Measurements from ENCODE around the gene NRXN2.
"Not testable (repeated sequence)": the region's sequence is repeated elsewhere in the genome, so short reads cannot be mapped to it uniquely, and the experiment has no call there.

Gene NRXN2

DNA sequence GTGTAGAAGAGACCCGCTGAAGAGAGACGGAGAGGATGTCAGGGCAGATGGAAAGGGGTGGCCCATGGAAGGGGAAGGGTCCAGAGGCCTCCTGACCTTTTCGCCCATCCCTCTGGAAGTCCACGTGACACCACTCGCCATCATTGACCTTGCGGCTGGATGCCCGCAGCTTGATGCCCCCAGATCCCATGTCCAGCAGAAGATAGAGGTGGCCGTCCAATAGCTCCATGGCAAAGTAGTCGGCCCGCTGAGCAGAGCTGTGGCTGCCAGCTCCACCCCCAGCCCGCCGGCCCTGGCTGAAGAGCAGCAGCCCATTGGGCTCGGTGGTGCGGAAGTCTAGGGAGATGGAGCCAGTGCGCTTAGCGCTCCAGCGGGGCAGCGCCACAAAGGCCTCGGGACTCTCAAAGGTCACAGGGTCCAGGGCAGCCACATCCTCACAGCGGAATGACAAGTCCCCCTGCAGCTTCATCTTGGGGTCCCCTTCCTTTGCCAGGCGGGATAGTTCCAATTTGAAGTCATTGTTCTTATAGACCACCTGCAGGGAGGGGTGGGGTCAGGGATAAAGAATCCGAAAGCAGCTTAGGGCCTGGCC is 55.7 kb downstream of the NRXN2 start:
- DNase-seq, result no peak

DNA sequence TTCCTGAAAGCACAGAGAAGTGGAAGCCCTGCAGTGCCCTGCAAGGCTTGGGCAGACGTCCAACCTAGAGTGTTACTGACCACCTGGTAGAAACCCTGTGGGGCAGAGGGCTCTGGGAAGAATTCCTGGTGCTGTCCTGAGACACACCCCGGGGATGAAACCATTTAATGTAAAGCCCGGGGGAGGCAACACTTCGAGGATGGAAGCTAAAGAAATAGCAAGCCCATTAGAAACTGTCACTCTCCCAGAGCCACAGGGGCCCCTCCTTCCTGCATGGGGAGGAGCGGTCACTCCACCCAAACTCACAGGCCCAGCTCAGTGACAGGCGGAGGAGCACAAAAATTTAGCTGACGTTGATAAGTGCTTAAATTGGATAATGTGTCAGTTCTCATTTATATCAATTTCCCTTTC is 57.6 kb downstream of the NRXN2 start:
- no peak for DNase-seq

DNA sequence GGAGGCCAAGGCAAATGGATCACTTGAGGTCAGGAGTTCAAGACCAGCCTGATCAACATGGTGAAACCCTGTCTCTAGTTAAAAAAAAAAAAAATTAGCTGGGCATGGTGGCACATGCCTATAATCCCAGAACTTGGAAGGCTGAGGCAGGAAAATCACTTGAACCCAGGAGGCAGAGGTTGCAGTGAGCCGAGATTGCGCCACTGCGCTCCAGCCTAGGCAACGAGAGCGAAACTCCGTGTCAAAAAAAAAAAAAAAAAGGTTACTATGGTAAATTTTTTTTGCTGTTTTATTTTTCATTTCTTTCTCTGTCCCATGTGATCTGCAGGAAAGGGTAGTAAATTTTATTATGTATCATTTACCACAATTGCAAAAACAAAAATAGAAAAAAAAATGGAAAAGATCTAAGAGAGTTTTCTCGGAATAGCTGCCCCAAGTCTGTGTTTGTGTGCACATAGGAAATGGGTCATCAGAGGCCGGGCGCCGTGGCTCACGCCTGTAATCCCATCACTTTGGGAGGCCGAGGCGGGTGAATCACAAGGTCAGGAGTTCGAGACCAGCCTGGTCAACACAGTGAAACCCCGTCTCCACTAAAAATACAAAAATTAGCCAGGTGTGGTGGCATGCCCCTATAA is 58.6 kb downstream of the NRXN2 start:
- DNase-seq, result not testable (repeated sequence)

DNA sequence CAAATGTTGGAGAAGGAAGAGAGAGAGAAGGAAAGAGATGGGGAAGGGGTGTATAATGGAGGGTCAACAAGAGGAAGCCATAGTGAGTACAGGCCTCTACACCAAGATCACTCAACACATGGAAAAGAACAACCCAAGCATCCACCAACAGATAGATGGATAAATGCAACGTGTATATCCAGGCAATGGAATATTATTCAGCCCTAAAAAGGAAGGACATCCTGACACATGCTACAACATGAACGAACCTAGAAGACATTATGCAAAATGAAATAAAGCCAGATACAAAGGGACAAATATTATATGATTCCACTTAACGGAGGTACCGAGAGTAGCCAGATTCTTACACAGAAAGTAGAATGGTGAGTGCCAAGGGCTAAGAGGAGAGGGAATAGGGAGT is 59.3 kb downstream of the NRXN2 start:
- no peak for DNase-seq

DNA sequence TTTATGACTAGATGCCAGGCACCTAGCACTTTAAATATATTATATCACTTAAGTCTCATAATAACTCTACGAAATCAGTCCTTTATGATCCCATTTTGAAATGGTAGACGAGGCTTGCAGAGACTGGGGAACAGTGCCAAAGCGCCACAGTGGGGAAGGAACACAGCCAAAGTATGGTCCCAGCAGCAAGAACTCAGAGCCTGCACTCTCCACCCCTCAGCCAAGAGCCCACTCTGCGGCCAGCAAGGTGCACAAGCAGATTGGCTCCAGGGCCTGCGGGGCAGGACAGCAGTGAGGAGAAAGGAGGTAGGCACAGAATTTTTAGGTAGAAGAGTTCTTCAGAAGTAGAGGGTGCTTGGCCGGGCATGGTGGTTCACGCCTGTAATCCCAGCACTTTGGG is 61.4 kb downstream of the NRXN2 start:
- no peak for DNase-seq

DNA sequence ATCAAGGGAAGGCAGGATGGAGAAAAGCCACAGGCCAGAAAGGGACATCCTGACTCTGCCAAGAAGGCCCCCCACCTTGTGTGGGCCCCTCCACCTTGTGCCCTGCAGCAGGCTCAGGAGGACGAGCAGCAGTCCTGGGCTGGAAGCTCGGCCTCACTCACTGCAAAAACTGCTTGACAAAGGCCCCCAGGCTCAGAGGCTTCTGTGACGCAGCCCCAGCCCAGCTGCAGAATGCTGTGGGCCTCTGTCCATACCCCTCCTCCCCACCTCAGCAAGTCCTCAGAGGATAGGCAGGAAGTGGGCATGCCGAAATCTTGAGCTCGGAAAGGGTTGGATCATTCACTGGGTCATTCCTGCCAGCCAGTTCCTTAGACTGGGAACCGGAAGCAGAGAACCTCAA is 61.9 kb downstream of the NRXN2 start:
- DNase-seq, result no peak

DNA sequence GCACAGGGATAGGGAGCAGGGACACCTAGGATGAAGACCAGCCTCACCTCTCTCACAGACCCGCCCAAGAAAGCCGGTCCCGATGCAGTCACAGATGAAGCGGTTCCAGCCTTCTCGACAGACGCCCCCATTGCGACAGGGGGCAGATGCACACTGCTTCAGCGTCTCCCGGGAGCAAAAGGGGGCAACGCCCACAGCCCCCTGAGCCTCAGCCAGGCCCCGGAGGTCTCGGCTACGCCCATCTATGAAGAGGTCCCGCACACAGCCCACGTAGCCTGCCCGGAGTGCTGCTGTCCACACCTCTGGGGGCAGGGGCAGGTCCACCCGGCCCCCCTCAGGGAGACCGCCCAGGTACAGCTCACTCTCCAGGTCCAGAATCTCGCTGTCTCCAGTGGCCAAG is 62.3 kb downstream of the NRXN2 start:
- no peak for DNase-seq

DNA sequence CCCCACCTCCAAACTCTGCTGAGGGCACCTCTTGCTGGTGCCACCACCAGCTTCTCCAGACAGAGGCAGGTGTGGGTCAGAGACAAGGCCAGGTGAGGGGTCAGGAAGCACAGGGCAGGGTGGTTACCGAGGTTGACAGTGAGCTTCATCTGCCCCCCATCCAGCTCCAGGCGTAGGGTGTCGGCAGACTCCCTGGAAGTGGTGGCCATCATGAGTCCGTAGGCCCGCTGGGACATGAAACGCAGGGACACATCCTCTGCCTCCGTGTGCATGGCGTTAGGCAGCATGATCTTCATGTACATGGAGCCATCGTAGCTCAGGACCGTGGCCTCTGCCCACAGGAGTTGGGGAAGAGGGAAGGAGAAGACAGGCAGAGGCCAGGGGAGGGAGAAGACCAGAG is 62.8 kb downstream of the NRXN2 start:
- no peak for DNase-seq

DNA sequence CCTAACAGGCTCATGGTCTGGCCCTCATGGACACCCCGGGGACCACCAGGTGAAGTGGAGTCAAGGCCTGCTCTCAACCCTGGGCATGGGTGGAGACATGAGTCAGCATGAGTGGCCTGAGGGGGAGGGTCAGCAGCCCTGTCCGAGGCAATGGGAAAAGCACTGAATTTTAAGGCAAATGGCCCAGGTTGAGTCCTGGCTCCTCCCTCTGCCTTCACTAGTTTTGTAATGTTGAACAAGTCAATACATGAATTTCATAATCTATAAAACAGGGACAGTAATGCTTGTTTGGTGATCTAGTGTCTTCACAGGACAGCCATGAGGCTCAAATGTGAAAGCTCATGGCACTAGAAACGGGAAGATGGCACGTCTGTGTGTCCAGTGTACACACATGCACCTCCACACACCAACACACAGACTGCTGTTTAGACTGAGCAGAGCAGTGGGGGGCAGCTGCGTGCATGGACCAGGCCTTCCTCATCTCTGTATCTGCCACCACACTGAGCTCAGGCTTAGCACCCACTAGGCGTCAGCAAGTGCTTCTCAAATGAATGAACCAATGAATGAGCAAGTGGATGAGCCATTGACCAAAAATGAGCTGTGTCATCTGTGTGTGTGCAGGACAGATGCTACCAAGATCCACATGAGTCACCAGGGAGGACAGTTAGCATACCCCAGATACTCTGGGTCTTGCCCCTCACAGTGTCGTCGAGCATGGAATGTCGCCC is 63.4 kb downstream of the NRXN2 start:
- DNase-seq, result no peak

DNA sequence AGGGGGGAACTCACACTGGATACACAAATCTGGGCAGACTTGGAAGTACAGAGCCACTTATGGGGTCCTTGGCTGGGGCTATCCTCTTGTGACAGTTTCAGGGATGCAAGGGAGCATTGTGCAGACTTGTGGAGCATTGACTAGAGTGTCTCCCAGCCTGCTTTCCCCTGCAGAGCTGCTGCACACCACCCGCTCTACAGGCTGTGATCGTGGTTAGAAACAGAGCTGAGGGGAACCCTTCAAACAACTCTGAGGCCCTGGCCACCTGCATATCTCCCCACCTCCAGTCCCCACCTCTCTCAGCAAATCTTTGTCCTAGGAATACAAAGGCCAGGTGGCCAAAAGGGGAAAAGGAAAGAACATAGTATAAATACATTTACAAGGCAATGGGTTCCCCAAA is 64.7 kb downstream of the NRXN2 start:
- no peak for DNase-seq

DNA sequence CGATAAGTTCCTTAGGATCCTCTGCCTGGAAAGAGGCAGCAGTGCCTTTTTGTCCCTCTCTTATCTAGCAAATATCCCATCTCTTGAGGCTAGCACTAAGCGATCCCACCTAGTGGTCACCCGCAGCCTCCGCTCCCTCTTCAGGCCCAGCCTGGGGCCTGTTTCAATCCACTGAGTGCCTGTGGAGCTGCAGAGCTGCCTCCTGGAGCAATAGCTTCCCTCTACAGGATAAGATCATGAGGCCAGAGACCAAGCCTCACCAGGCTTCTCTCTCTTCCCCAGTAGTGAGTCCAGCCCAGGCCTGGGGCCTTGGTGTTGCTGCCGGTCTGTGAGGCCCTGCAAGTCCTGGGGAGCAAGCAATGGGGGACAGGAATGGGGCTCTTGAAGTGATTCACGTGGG is 66.1 kb downstream of the NRXN2 start:
- no peak for DNase-seq

DNA sequence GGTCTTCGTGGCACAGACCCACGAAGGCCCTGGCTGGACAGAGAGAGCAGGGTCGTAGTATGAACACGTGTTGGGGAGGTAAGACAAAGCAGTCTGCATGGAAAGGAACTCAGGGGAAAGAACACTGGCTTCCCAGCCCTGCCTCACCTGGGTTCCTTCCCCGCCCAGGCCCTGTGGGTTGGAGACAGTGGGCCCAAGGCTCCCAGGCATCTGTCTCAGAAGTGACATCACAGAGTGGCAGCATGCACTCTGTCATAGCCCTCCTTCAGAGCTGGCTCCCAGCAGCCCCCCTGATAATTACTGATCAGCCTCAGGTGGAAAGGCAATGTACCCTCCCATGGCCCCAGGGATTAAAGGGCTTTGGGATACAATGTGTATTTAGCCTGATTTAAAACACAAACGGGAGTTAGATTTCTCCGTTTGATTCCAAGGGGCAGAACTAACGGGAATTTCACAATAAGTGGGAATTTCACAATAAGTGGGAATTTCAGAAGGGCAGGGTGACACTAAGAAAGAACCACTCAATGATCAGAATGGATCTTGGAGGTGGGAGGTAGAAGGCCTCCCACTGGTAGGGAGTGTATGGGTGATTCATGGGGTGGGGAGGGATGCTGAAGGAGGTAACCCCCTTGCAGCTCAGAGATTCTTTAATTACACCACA is 66.9 kb downstream of the NRXN2 start:
- DNase-seq, result no peak

DNA sequence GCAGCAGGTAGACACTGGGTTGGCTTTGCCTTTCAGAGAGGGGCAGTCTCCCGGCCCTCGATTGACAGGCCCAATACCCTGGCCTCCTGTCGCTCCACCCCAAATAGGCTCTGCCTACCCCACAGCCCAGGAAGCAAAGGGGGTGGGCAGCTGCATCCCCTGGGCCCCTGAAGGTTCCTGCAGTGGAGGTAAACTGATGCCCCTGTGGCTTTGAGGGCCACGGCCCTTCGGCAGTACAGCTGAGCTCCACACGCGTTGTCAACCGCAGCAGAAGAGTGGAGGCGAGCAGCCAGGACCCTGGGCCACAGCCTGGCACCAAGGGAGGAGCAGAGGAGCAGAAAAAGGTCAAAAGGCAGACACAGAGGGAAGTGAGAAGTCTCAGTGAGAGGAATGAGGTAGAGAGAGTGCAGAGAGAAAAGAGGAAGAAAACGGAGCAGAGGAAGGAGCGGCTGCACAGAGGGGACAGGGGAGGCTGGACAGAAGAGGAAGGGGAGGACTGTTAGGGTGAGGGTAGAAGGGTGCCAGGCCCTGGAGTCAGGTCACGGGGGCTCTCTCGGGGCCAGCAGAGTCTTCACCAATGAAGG is 67.9 kb downstream of the NRXN2 start:
- DNase-seq, result no peak

DNA sequence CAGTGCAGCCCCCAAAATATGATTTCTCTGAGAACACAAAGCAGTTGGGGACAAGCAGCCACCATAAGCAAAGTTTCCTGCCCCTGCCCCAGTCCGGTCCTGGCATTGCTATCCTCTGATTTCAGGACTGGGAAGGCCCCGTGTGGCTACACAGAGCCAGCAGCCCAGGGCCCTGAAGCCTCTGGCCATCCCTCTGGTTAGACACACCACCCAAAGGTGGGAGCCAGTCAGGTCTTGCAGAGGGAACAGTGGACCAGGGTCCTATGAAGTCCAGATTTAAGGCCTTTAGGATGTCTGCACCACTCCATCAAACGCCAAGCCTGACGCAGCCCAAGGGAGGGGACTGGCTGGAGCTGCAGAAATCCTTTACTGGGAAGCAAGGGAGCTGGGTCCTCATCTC is 68.6 kb downstream of the NRXN2 start:
- DNase-seq, result no peak

DNA sequence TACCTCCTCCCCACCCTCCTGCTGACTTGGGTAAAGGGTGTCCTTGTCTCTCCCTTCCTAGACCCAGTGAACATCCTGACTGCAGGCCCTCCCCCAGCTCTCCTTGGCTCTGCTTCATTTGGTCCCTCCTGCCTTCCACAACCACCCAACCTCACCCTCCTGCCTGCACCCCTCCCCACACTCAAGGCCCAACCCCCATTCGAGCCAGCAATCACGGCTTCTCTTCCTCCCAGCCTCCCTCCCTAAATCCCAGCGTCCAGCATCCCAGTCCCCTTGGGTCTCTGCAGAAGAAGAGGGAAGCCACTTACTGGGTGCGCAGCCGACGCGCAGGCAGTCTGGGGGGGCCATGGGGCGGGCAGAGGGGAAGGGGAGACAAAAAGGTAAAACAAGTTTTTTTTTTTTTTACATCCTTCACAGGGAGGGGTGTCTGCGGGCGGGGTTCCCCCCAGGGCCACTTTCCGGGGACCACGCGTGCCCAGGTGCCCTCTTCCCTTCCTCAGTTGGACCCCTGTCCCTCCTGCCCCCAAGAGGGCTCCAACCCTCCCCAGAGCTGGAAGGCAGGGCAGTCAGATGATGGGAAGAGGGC is 69.5 kb downstream of the NRXN2 start:
- no peak for DNase-seq

DNA sequence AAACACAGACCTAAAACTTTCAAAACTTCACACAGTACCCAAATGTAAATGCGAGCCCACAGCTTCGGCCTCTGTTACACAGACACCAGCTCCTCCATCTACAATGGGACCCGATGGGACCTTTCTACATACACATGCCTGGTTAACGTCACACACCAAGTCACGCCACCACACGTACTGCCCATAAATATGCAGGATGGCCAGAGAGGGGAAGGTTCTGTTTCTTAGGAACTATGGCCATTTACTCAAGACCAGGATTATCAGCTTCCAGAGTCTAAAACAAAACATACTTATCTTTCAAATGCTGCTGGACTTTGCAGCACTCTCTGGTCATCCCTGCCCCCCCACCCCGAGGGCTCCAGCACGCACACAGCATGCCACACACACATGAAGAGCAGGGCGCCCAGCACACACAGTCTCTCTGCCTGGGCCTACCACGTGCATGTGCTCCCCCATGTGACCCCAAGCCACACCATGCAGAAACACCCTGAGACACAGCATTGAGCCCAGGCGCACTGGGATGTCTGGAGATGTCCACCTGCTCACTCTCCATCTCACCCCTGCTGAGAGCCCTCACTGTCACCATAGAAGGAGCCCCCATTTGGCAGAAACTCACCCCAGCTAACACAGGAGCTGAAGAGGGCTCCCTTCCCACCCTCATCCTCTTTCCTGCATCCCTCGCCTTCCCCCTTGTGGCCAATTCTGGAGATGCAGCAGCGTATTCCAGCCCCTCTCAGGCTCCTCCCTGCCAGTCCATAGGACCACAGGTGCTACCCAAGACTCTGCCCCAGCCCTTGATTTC is 70.2 kb downstream of the NRXN2 start:
- DNase-seq, result peak; percentile 91

DNA sequence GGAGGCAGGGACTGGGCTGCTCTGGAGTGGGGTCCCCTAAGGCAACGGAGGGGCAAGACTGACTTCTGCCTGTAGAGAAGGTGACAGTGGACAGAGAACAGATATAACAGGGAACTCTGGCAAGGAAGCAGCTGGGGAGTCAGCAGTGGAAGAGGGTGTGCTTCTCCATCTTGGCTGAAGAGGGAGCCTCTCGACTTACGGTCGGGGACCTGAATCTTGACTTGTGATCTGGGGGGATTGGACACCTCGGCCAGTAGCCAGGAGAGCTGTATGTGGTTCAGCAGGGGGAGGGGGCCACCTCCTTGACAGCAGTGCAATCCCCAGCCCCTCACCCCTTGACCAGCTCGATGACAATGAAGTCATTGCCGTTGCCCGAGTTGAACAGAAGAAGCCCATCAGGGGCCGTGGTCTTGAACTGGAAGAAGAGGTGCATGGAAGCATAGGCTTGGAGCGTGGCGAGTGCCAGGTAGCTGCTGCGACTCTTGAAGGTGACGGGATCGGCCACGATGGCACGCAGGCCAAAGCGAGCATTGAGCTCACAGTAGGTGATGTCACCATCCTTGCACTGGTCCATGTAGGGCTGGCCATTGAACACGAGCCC is 72.0 kb downstream of the NRXN2 start:
- DNase-seq, result no peak

DNA sequence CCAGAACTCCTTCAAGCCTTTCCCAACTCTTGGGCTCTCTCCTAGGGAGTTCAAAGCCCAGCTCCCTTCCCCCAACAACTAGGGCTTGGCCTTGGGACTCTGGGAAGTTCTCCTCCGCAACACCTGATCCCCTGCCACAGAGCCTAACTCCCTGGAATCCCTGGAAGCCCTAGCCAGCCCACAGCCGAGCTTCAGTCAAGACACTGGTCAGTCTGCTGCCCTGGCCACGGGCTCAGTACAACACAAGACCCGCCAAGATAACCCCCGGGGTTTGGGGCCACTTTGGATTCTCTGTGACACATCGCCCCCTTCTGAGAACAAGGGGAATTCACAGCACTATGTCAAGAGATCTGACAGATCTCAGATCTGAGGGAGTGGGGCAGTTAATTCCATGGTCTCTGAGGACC is 73.7 kb downstream of the NRXN2 start:
- no peak for DNase-seq

DNA sequence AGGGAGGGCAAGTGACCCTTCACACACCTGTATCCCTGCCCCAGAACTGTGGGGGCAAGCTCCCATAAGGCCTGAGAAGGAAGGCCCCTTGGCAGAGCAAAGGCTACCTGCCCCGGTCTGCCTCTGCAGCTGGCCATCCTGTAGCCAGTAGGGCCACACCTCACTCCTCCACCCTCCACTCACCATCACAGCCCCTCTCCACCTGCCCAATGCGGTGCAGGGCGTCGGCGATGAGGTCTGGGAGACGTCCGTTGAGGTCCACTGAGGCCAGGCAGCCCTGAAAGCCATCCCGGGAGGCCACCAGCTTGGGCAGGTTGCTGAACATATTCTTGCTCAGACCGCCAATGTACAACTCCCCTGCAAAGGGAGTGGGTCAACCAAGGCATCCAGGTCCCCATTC is 74.4 kb downstream of the NRXN2 start:
- no peak for DNase-seq

DNA sequence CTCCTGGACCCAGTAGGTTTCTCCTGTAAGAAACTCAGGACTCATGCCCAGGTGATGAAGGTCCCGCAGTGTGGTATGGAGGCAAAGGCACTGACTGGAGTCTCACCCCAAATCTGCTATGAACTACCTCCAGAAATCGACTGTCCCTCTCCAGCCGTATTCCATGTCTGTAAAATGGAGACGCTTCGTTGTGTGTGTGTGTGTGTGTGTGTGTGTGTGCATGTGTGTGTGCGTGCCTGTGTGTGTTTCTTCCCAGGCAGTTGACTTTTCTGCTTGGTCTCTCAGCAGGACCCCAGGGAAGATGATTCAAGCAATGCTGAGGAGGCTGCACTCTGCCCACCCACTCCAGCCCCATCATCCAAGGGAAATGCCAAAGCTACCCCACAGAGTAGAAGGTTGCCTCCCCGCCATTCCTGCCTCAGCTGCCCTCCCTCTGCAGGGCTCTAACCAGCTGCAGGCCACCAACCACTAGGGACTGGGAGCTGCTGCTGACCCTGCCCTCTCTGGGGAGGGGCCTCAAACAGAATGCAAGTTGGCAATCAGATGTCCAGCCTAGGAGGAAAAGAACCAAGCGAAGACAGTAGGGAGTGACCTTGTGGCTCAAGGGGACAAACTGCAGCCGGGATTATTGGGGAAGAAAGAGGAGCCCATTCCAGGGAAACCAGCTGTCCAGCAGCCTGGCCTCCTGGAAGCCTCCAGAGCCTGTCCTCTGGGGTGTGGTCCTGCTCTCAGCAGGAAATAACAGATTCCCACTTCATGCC is 75.8 kb downstream of the NRXN2 start:
- no peak for DNase-seq

DNA sequence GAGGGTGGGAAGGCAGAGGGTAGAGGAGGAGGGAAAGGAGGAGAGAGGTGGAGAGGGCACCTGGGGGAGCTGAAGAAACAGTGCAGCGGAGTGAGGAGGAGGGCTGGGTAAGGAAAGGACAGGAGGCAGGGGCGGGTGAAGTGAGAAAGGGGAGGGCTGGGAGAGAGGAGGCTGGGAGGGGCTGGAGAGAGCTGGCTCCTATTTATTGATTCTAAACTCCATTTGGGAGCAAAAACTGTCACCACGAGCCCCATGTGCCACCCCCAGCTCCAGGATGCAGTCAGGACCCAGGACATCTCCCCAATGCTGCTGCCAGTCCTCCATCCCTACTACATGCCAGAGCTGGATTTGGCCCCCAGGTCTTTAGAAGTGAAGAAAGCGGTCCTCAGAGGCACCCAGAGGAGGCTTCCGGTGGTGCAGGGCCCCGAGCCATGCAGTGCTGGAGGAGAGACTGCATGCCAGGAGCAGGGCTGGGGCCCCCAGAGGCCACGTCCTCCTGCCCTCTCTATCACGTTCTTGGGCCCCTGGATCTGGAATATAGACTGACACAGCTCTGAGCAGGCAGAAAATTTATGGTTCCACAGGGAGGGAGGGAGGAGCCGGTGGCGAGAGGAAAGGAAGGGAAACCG is 78.2 kb downstream of the NRXN2 start:
- DNase-seq, result no peak

All from activated CD8-positive, alpha-beta memory T cell treated with anti-CD3 and anti-CD28 coated beads for 24 hours (primary cell).